ENCODE results near the gene GMPPA.

The GMPPA gene

GRCh38 chr2:219502618-219503017 lies 3.9 kb downstream of the GMPPA start:
- no peak for DNase-seq (ENCODE audit: low read depth)
- TF ChIP-seq MAX (IDR thresholded peaks at IDR 0.05; ENCODE audit: low read depth, low read length) (no peak), CTCF (IDR thresholded peaks at IDR 0.05; ENCODE audit: low read depth, low read length) (no peak), POLR2A (IDR thresholded peaks at IDR 0.05; ENCODE audit: extremely low read depth, insufficient read length) (no peak), MYC (IDR thresholded peaks at IDR 0.05; ENCODE audit: low read depth, low read length) (no peak)

GRCh38 chr2:219505585-219505984 lies 6.9 kb downstream of the GMPPA start:
- TF ChIP-seq MYC (IDR thresholded peaks at IDR 0.05; ENCODE audit: low read depth, low read length): no peak
- TF ChIP-seq MAX (IDR thresholded peaks at IDR 0.05; ENCODE audit: low read depth, low read length): no peak
- TF ChIP-seq CTCF (IDR thresholded peaks at IDR 0.05; ENCODE audit: low read depth, low read length): no peak
- no peak for TF ChIP-seq POLR2A (IDR thresholded peaks at IDR 0.05; ENCODE audit: extremely low read depth, insufficient read length)
- H3K4me3 ChIP-seq (ENCODE audit: low read depth, low read length): no peak overlapping the region
- no peak for DNase-seq (ENCODE audit: low read depth)

More at GRCh38 chr2:219502618-219503017, 3.9 kb downstream of the GMPPA start:
- H3K4me3 ChIP-seq (ENCODE audit: low read depth, low read length): no peak overlapping the region

- no peak overlapping the region for H3K4me3 ChIP-seq (ENCODE audit: low read depth, low read length)
- DNase-seq (ENCODE audit: low read depth): no peak
- TF ChIP-seq MYC (IDR thresholded peaks at IDR 0.05; ENCODE audit: low read depth, low read length) (no peak), MAX (IDR thresholded peaks at IDR 0.05; ENCODE audit: low read depth, low read length) (no peak), CTCF (IDR thresholded peaks at IDR 0.05; ENCODE audit: low read depth, low read length) (no peak), POLR2A (IDR thresholded peaks at IDR 0.05; ENCODE audit: extremely low read depth, insufficient read length) (no peak)
Observed at GRCh38 chr2:219506153-219506801, 7.6 kb downstream of the GMPPA start.

GRCh38 chr2:219506802-219507526 lies 8.3 kb downstream of the GMPPA start:
- no peak overlapping the region for H3K4me3 ChIP-seq (ENCODE audit: low read depth, low read length)
- no peak for TF ChIP-seq MAX (IDR thresholded peaks at IDR 0.05; ENCODE audit: low read depth, low read length)
- no peak for TF ChIP-seq CTCF (IDR thresholded peaks at IDR 0.05; ENCODE audit: low read depth, low read length)
- TF ChIP-seq POLR2A (IDR thresholded peaks at IDR 0.05; ENCODE audit: extremely low read depth, insufficient read length): no peak
- TF ChIP-seq MYC (IDR thresholded peaks at IDR 0.05; ENCODE audit: low read depth, low read length): no peak
- DNase-seq (ENCODE audit: low read depth): no peak

- no peak overlapping the region for H3K4me3 ChIP-seq (ENCODE audit: low read depth, low read length)
- no peak for DNase-seq (ENCODE audit: low read depth)
- TF ChIP-seq MYC (IDR thresholded peaks at IDR 0.05; ENCODE audit: low read depth, low read length) (no peak), MAX (IDR thresholded peaks at IDR 0.05; ENCODE audit: low read depth, low read length) (no peak), CTCF (IDR thresholded peaks at IDR 0.05; ENCODE audit: low read depth, low read length) (no peak), POLR2A (IDR thresholded peaks at IDR 0.05; ENCODE audit: extremely low read depth, insufficient read length) (no peak)
Observed at GRCh38 chr2:219507581-219508443, 9.1 kb downstream of the GMPPA start.
